Measurements from ENCODE around the gene LDLRAD3.

- TF ChIP-seq EZH2 (IDR thresholded peaks at IDR 0.05; ENCODE audit: insufficient read depth, low read length) (no peak), CTCF (IDR thresholded peaks at IDR 0.05; ENCODE audit: insufficient read depth, low read depth, low read length) (no peak)
Observed at GRCh38 chr11:36205536-36205935, 261.7 kb downstream of the LDLRAD3 start.
